Liver (tissue), 9 donors: Measurements from ENCODE around the gene ECHDC3. TPM values are rescaled to one million over a fixed set of nuclear protein-coding genes. Genes with fewer than 3 reads are reported as not detected.

Source experiments
- DNase-seq: peaks from one replicate; pipeline ENCODE4 v3.0.0-alpha.2; 2017; ENCODE audit warnings: low spot score
- H3K27ac ChIP-seq, 2 donors: one replicate each; pipeline ENCODE4 v1.7.0; 2013; ENCODE audit warnings: inconsistent platforms in 2 of 2, low read length in 2 of 2, control low read depth in 1 of 2, low read depth in 1 of 2, mild to moderate bottlenecking in 1 of 2
- H3K27me3 ChIP-seq, 4 donors: one replicate each; pipeline versions ENCODE4 v1.6.1 to v1.7.0; 2013; ENCODE audit warnings: low read length in 3 of 4, inconsistent platforms in 1 of 4, mild to moderate bottlenecking in 1 of 4, moderate library complexity in 1 of 4; ENCODE audit not compliant: control insufficient read depth in 4 of 4, insufficient read depth in 4 of 4
- H3K36me3 ChIP-seq, 4 donors: one replicate each; pipeline versions ENCODE4 v1.6.1 to v1.7.0; 2013; ENCODE audit warnings: low read length in 3 of 4, mild to moderate bottlenecking in 3 of 4, low read depth in 1 of 4, moderate library complexity in 1 of 4; ENCODE audit not compliant: control insufficient read depth in 4 of 4, insufficient read depth in 3 of 4
- H3K4me1 ChIP-seq, 4 donors: one replicate each; pipeline versions ENCODE4 v1.6.1 to v1.7.0; 2013; ENCODE audit warnings: low read length in 3 of 4, mild to moderate bottlenecking in 3 of 4, moderate library complexity in 1 of 4; ENCODE audit not compliant: control insufficient read depth in 4 of 4, insufficient read depth in 4 of 4
- H3K4me3 ChIP-seq, 3 donors: one replicate each; pipeline versions ENCODE4 v1.6.1 to v1.7.0; 2013; ENCODE audit warnings: low read length in 3 of 3, control low read depth in 1 of 3, low read depth in 1 of 3, mild to moderate bottlenecking in 1 of 3
- H3K9ac ChIP-seq, 2 donors: one replicate each; pipeline ENCODE4 v1.7.0; 2013; ENCODE audit warnings: low read length in 2 of 2, mild to moderate bottlenecking in 2 of 2, moderate library complexity in 2 of 2, control low read depth in 1 of 2, low read depth in 1 of 2
- H3K9me3 ChIP-seq, 4 donors: one replicate each; pipeline versions ENCODE4 v1.6.1 to v1.7.0; 2013; ENCODE audit warnings: low read length in 3 of 4; ENCODE audit not compliant: control insufficient read depth in 4 of 4
- EGR1 ChIP-seq, 2 donors: IDR thresholded peaks; 2 replicates each; pipeline ENCODE4 v1.6.1; 2016 to 2018; ENCODE audit warnings: antibody characterized with exemption in 2 of 2, low read depth in 2 of 2
- FOXA1 ChIP-seq: IDR thresholded peaks from 2 replicates; pipeline ENCODE4 v1.6.1; 2016; ENCODE audit warnings: antibody characterized with exemption
- FOXA2 ChIP-seq: IDR thresholded peaks from 2 replicates; pipeline ENCODE4 v1.6.1; 2016; ENCODE audit warnings: antibody characterized with exemption
- GABPA ChIP-seq, 2 donors: IDR thresholded peaks in 1 of 2; conservative IDR thresholded peaks in 1 of 2; 2 replicates each; pipeline ENCODE4 v1.6.1; 2016; ENCODE audit warnings: antibody characterized with exemption in 2 of 2, mild to moderate bottlenecking in 1 of 2, moderate library complexity in 1 of 2
- HNF4A ChIP-seq, 2 donors: conservative IDR thresholded peaks; 2 replicates each; pipeline ENCODE4 v1.6.1; 2016; ENCODE audit warnings: antibody characterized with exemption in 2 of 2, mild to moderate bottlenecking in 2 of 2
- HNF4G ChIP-seq: IDR thresholded peaks from 2 replicates; pipeline ENCODE4 v1.6.1; 2016; ENCODE audit warnings: antibody characterized with exemption
- JUND ChIP-seq, 2 donors: IDR thresholded peaks; 2 replicates each; pipeline ENCODE4 v1.6.1; 2016; ENCODE audit warnings: antibody characterized with exemption in 2 of 2
- NR2F2 ChIP-seq: IDR thresholded peaks from 2 replicates; pipeline ENCODE4 v1.6.1; 2016; ENCODE audit warnings: antibody characterized with exemption
- RAD21 ChIP-seq, 2 donors: IDR thresholded peaks; 2 replicates each; pipeline ENCODE4 v1.6.1; 2016; ENCODE audit warnings: antibody characterized with exemption in 2 of 2, mild to moderate bottlenecking in 2 of 2
- SP1 ChIP-seq: IDR thresholded peaks from 2 replicates; pipeline ENCODE4 v1.6.1; 2018; ENCODE audit warnings: antibody characterized with exemption, mild to moderate bottlenecking
- TAF1 ChIP-seq: conservative IDR thresholded peaks from 2 replicates; pipeline ENCODE4 v1.6.1; 2016; ENCODE audit warnings: antibody characterized with exemption, mild to moderate bottlenecking
- YY1 ChIP-seq: IDR thresholded peaks from 2 replicates; pipeline ENCODE4 v1.6.1; 2016; ENCODE audit warnings: antibody characterized with exemption, mild to moderate bottlenecking
- WGBS: extraction: QIAGEN DNeasy Blood & Tissue Kit; methylation state at CpG from one replicate; pipeline ENCODE4 v1.1.7; 2013; 5-methylcytosine and 5-hydroxymethylcytosine counted together
- polyA plus RNA-seq, 2 donors: library from polyadenylated mRNA; stranded (reverse) in 1 of 2; unstranded in 1 of 2; fragments of 200-250 nt in 1 of 2; fragments of >200 nt in 1 of 2; fragmentation: Nextera tagmentation in 1 of 2; extraction: Ambion mirVana in 1 of 2; gene quantifications; one replicate each; pipeline versions ENCODE4 v1.2.1 to v1.2.3, GENCODE V29; 2013 to 2015
- total RNA-seq, 2 donors: library from RNA; depleted of rRNA; stranded (reverse); fragments of >200 nt; gene quantifications; one replicate each; pipeline ENCODE4 v1.2.3, GENCODE V29; 2014
- TF ChIP-seq, protein P1 (sequence below): IDR thresholded peaks from 2 replicates; pipeline ENCODE4 v1.6.1; 2016; ENCODE audit warnings: antibody characterized with exemption, mild to moderate bottlenecking
- TF ChIP-seq, protein P2 (sequence below): IDR thresholded peaks from 2 replicates; pipeline ENCODE4 v1.6.1; 2016; ENCODE audit warnings: antibody characterized with exemption
- TF ChIP-seq, protein P3 (sequence below): fragments of 150-350 bp; IDR thresholded peaks from 2 replicates; pipeline ENCODE4 v1.5.1; 2017; ENCODE audit warnings: improper control_type of control experiment, low read depth, low read length; ENCODE audit not compliant: missing input control
- TF ChIP-seq, protein P4 (sequence below): IDR thresholded peaks from 2 replicates; pipeline ENCODE4 v1.6.1; 2016; ENCODE audit warnings: antibody characterized with exemption
- TF ChIP-seq, protein P5 (sequence below): IDR thresholded peaks from 2 replicates; pipeline ENCODE4 v1.6.1; 2016; ENCODE audit warnings: antibody characterized with exemption
- donor health status: healthy.
- donor health status: healthy.
- donor health status: healthy.
- donor health status: healthy.
- donor health status: healthy.

Gene ECHDC3
- total and polyA plus RNA-seq, 4 donors: 6.1 to 144 (median 97.3) TPM

DNA sequence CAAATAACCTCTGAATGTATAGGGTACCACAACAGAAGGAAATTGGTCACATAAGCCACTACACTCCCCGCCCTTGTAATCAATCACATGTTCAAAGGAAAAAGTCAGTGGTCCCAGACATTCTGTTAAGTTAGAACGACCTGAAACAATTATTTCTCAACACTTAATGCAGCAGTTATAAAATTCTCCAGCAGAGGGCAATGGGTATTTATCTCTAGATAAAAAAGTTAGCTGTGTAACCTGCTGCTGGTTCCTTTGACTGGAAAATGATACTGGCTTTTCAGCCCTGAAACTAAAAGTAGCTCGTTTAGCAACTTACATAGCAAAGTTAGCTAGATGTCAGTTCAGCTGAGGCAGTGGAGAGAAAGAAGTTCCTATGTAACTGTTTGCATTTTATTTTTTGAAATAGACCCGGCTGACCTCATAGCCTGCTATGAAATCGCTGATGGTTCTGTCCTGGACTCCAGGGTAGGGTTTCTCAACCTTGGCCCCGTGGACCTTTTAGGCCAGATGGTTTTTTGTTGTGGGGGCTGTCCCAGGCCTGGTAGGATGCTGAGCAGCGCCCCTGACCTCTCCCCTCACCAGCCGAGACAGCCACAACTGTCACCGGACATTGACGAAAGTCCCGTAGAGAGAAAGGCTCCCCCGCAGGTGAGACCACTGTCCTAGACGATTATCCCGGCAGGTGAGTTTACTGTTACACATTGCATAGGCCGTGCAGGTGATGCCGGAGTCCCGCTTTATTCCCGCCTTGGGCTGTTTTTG is 40.8 kb downstream of the ECHDC3 start (continued):
- TF ChIP-seq, protein P1, sequence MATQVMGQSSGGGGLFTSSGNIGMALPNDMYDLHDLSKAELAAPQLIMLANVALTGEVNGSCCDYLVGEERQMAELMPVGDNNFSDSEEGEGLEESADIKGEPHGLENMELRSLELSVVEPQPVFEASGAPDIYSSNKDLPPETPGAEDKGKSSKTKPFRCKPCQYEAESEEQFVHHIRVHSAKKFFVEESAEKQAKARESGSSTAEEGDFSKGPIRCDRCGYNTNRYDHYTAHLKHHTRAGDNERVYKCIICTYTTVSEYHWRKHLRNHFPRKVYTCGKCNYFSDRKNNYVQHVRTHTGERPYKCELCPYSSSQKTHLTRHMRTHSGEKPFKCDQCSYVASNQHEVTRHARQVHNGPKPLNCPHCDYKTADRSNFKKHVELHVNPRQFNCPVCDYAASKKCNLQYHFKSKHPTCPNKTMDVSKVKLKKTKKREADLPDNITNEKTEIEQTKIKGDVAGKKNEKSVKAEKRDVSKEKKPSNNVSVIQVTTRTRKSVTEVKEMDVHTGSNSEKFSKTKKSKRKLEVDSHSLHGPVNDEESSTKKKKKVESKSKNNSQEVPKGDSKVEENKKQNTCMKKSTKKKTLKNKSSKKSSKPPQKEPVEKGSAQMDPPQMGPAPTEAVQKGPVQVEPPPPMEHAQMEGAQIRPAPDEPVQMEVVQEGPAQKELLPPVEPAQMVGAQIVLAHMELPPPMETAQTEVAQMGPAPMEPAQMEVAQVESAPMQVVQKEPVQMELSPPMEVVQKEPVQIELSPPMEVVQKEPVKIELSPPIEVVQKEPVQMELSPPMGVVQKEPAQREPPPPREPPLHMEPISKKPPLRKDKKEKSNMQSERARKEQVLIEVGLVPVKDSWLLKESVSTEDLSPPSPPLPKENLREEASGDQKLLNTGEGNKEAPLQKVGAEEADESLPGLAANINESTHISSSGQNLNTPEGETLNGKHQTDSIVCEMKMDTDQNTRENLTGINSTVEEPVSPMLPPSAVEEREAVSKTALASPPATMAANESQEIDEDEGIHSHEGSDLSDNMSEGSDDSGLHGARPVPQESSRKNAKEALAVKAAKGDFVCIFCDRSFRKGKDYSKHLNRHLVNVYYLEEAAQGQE: peak; percentile 24
- TF ChIP-seq, protein P2, sequence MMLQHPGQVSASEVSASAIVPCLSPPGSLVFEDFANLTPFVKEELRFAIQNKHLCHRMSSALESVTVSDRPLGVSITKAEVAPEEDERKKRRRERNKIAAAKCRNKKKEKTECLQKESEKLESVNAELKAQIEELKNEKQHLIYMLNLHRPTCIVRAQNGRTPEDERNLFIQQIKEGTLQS: no peak

DNA sequence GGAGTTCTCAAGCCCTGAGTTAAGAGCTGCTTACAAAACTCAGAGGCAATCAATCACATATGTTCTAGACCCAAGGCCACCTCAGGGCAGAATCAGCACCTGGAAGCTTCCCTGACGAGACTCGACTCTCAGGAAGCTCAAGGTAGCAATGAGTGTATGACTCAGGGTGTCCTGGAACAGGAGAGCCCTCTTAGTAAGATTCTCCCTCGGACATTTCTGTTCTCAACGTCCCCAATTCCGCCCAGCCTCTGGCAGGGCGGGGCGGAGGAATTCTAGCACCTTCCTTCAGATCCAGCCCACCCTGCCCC is 41.3 kb downstream of the ECHDC3 start:
- Histone ChIP-seq H3K4me3 (no peak overlapping the region), H3K4me1 (peaks cover 0 to 10% (median 4%) of the 10 kb centered on the region in 4 donors), H3K9ac (no peak overlapping the region), H3K27me3 (no peaks in the 10 kb centered on the region), H3K36me3 (no peaks in the 10 kb centered on the region), H3K9me3 (no peaks in the 10 kb centered on the region), H3K27ac (no peak overlapping the region)
- TF ChIP-seq HNF4A (conservative IDR thresholded peaks at IDR 0.05) (no peak), GABPA (IDR thresholded peaks at IDR 0.05 in 1 of 2, conservative IDR thresholded peaks at IDR 0.05 in 1 of 2) (no peak), HNF4G (no peak), NR2F2 (no peak), RAD21 (IDR thresholded peaks at IDR 0.05) (no peak), TAF1 (no peak), FOXA2 (no peak)
- TF ChIP-seq, protein P3, sequence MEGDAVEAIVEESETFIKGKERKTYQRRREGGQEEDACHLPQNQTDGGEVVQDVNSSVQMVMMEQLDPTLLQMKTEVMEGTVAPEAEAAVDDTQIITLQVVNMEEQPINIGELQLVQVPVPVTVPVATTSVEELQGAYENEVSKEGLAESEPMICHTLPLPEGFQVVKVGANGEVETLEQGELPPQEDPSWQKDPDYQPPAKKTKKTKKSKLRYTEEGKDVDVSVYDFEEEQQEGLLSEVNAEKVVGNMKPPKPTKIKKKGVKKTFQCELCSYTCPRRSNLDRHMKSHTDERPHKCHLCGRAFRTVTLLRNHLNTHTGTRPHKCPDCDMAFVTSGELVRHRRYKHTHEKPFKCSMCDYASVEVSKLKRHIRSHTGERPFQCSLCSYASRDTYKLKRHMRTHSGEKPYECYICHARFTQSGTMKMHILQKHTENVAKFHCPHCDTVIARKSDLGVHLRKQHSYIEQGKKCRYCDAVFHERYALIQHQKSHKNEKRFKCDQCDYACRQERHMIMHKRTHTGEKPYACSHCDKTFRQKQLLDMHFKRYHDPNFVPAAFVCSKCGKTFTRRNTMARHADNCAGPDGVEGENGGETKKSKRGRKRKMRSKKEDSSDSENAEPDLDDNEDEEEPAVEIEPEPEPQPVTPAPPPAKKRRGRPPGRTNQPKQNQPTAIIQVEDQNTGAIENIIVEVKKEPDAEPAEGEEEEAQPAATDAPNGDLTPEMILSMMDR: no peak
- TF ChIP-seq, protein P2: no peak
- TF ChIP-seq, protein P4, sequence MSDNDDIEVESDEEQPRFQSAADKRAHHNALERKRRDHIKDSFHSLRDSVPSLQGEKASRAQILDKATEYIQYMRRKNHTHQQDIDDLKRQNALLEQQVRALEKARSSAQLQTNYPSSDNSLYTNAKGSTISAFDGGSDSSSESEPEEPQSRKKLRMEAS: no peak
- no peak for DNase-seq
- WGBS: 79% methylated on average over 7 of the region's 7 CpGs

DNA sequence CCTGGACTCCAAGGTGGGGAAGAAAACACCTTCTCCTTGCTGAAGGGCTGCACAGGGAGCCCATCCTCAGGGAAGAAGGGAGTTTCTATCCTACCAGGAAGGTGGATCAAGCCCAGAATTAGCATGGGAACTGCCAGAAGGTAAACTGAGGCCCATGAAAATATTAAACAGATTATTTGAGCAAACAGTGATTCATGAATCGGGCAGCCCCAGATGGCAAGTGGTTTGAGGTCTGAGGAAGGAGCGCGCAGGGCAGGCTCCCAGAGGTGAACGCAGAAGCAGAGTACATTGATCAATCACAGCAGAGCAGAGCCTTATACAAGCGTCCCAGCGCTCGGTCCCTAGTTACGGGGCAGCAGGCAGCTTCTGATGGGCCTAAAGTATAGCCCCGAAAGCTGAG is 45.2 kb downstream of the ECHDC3 start:
- TF ChIP-seq YY1: no peak
- no peak for TF ChIP-seq NR2F2
- TF ChIP-seq, protein P4: no peak
- TF ChIP-seq TAF1: no peak
- TF ChIP-seq HNF4A (conservative IDR thresholded peaks at IDR 0.05): no peak
- TF ChIP-seq, protein P5, sequence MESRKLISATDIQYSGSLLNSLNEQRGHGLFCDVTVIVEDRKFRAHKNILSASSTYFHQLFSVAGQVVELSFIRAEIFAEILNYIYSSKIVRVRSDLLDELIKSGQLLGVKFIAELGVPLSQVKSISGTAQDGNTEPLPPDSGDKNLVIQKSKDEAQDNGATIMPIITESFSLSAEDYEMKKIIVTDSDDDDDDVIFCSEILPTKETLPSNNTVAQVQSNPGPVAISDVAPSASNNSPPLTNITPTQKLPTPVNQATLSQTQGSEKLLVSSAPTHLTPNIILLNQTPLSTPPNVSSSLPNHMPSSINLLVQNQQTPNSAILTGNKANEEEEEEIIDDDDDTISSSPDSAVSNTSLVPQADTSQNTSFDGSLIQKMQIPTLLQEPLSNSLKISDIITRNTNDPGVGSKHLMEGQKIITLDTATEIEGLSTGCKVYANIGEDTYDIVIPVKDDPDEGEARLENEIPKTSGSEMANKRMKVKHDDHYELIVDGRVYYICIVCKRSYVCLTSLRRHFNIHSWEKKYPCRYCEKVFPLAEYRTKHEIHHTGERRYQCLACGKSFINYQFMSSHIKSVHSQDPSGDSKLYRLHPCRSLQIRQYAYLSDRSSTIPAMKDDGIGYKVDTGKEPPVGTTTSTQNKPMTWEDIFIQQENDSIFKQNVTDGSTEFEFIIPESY: no peak
- no peak for TF ChIP-seq FOXA2
- TF ChIP-seq JUND (IDR thresholded peaks at IDR 0.05): no peak
- no peak for TF ChIP-seq EGR1 (IDR thresholded peaks at IDR 0.05; ENCODE audit: low read depth in 2 of 2)
- TF ChIP-seq, protein P3: no peak
- TF ChIP-seq, protein P2: no peak
- no peak for TF ChIP-seq SP1
- no peak for TF ChIP-seq FOXA1
- WGBS: 94% methylated on average over 9 of the region's 9 CpGs
- Histone ChIP-seq H3K9ac (no peak overlapping the region), H3K27ac (no peak overlapping the region), H3K9me3 (no peaks in the 10 kb centered on the region), H3K27me3 (no peaks in the 10 kb centered on the region), H3K4me1 (peaks cover 0 to 10% (median 4%) of the 10 kb centered on the region in 4 donors), H3K36me3 (no peaks in the 10 kb centered on the region), H3K4me3 (no peak overlapping the region)
- no peak for DNase-seq
